ENCODE data around the gene MASP1.
"Not testable (repeated sequence)": the region's sequence is repeated elsewhere in the genome, so short reads cannot be mapped to it uniquely, and the experiment has no call there.

The MASP1 gene

GRCh38 chr3:187265461-187265955 lies 26.0 kb downstream of the MASP1 start:
- no peak for DNase-seq (ENCODE audit: low read depth, low spot score)

- DNase-seq (ENCODE audit: low read depth, low spot score), result no peak
Measured at GRCh38 chr3:187264911-187265310, 26.6 kb downstream of the MASP1 start.

GRCh38 chr3:187264021-187264420 lies 27.5 kb downstream of the MASP1 start:
- no peak for DNase-seq (ENCODE audit: low read depth, low spot score)

- DNase-seq (ENCODE audit: low read depth, low spot score), result no peak
Measured at GRCh38 chr3:187263270-187263669, 28.3 kb downstream of the MASP1 start.

GRCh38 chr3:187262360-187262759 lies 29.2 kb downstream of the MASP1 start:
- no peak for DNase-seq (ENCODE audit: low read depth, low spot score)

GRCh38 chr3:187261541-187261969 lies 30.0 kb downstream of the MASP1 start:
- DNase-seq (ENCODE audit: low read depth, low spot score), result no peak

- no peak for DNase-seq (ENCODE audit: low read depth, low spot score)
Measured at GRCh38 chr3:187259171-187259570, 32.4 kb downstream of the MASP1 start.

- no peak for DNase-seq (ENCODE audit: low read depth, low spot score)
Measured at GRCh38 chr3:187257992-187258692, 33.4 kb downstream of the MASP1 start.

- DNase-seq (ENCODE audit: low read depth, low spot score), result no peak
Measured at GRCh38 chr3:187257471-187257870, 34.1 kb downstream of the MASP1 start.

- no peak for DNase-seq (ENCODE audit: low read depth, low spot score)
Measured at GRCh38 chr3:187256051-187256616, 35.4 kb downstream of the MASP1 start.

- no peak for DNase-seq (ENCODE audit: low read depth, low spot score)
Measured at GRCh38 chr3:187255314-187255713, 36.2 kb downstream of the MASP1 start.

GRCh38 chr3:187252311-187252710 lies 39.2 kb downstream of the MASP1 start:
- no peak for DNase-seq (ENCODE audit: low read depth, low spot score)

GRCh38 chr3:187251599-187251998 lies 39.9 kb downstream of the MASP1 start:
- DNase-seq (ENCODE audit: low read depth, low spot score), result no peak

- DNase-seq (ENCODE audit: low read depth, low spot score), result no peak
Measured at GRCh38 chr3:187247398-187247797, 44.1 kb downstream of the MASP1 start.

GRCh38 chr3:187243933-187244524 lies 47.5 kb downstream of the MASP1 start:
- DNase-seq (ENCODE audit: low read depth, low spot score), result no peak

- DNase-seq (ENCODE audit: low read depth, low spot score), result no peak
Measured at GRCh38 chr3:187242900-187243299, 48.6 kb downstream of the MASP1 start.

GRCh38 chr3:187242435-187242834 lies 49.1 kb downstream of the MASP1 start:
- DNase-seq (ENCODE audit: low read depth, low spot score), result no peak

- not testable (repeated sequence) for DNase-seq (ENCODE audit: low read depth, low spot score)
Measured at GRCh38 chr3:187238835-187239234, 52.7 kb downstream of the MASP1 start.

- DNase-seq (ENCODE audit: low read depth, low spot score), result no peak
Measured at GRCh38 chr3:187238239-187238638, 53.3 kb downstream of the MASP1 start.

GRCh38 chr3:187237741-187238140 lies 53.8 kb downstream of the MASP1 start:
- DNase-seq (ENCODE audit: low read depth, low spot score), result no peak

GRCh38 chr3:187236962-187237361 lies 54.6 kb downstream of the MASP1 start:
- DNase-seq (ENCODE audit: low read depth, low spot score), result no peak

- no peak for DNase-seq (ENCODE audit: low read depth, low spot score)
Measured at GRCh38 chr3:187230011-187230410, 61.5 kb downstream of the MASP1 start.

- no peak for DNase-seq (ENCODE audit: low read depth, low spot score)
Measured at GRCh38 chr3:187228740-187229139, 62.8 kb downstream of the MASP1 start.
